H9 (cell line): ENCODE results near the gene NKX2-2. TPM values are rescaled to one million over a fixed set of nuclear protein-coding genes. Genes with fewer than 3 reads are reported as not detected.

Experiments
- DNase-seq: peaks from one replicate; pipeline ENCODE4 v3.0.0-alpha.2; 2017
- H2AFZ ChIP-seq: one replicate; pipeline ENCODE4 v1.6.1; 2013; ENCODE audit warnings: mild to moderate bottlenecking, low read length, control low read depth, moderate library complexity
- H2AK5ac ChIP-seq: 2 replicates; pipeline ENCODE4 v1.6.1; 2013; ENCODE audit warnings: low read length, control low read depth, mixed read lengths; ENCODE audit not compliant: insufficient read length
- H2BK120ac ChIP-seq: one replicate; pipeline ENCODE4 v1.6.1; 2013; ENCODE audit warnings: low read depth, mild to moderate bottlenecking, low read length, control low read depth, inconsistent platforms; ENCODE audit not compliant: poor library complexity, severe bottlenecking
- H2BK12ac ChIP-seq: 2 replicates; pipeline ENCODE4 v1.6.1; 2013; ENCODE audit warnings: low read length, control low read depth, mixed read lengths, low read depth; ENCODE audit not compliant: insufficient read length
- H2BK15ac ChIP-seq: 2 replicates; pipeline ENCODE4 v1.6.1; 2013; ENCODE audit warnings: low read depth, low read length, control low read depth
- H2BK20ac ChIP-seq: one replicate; pipeline ENCODE4 v1.6.1; 2013; ENCODE audit warnings: low read depth, mild to moderate bottlenecking, low read length, control low read depth, inconsistent platforms; ENCODE audit not compliant: poor library complexity, severe bottlenecking
- H2BK5ac ChIP-seq: 2 replicates; pipeline ENCODE4 v1.6.1; 2013; ENCODE audit warnings: low read length, control low read depth, mixed read lengths; ENCODE audit not compliant: insufficient read length
- H3K14ac ChIP-seq: 2 replicates; pipeline ENCODE4 v1.6.1; 2013; ENCODE audit warnings: low read length, control low read depth; ENCODE audit not compliant: insufficient read depth
- H3K18ac ChIP-seq: 2 replicates; pipeline ENCODE4 v1.6.1; 2013; ENCODE audit warnings: low read depth, mild to moderate bottlenecking, mixed read lengths, low read length, control low read depth; ENCODE audit not compliant: insufficient read length
- H3K23ac ChIP-seq: 2 replicates; pipeline ENCODE4 v1.6.1; 2013; ENCODE audit warnings: low read length, control low read depth, mixed read lengths, low read depth; ENCODE audit not compliant: insufficient read length
- H3K23me2 ChIP-seq: 2 replicates; pipeline ENCODE4 v1.6.1; 2013; ENCODE audit warnings: low read depth, mild to moderate bottlenecking, mixed read lengths, low read length, control low read depth; ENCODE audit not compliant: insufficient read length, poor library complexity, severe bottlenecking
- H3K27ac ChIP-seq: 2 replicates; pipeline ENCODE4 v1.5.1; 2013; ENCODE audit warnings: low read length, control low read depth, mixed read lengths, low read depth; ENCODE audit not compliant: insufficient read length
- H3K27me3 ChIP-seq: 2 replicates; pipeline ENCODE4 v1.6.1; 2013; ENCODE audit warnings: low read length, control low read depth, inconsistent platforms; ENCODE audit not compliant: insufficient read depth
- H3K4ac ChIP-seq: 2 replicates; pipeline ENCODE4 v1.6.1; 2013; ENCODE audit warnings: low read depth, mild to moderate bottlenecking, control low read depth, inconsistent platforms, low read length, moderate library complexity
- H3K4me1 ChIP-seq: 2 replicates; pipeline ENCODE4 v1.6.1; 2013; ENCODE audit warnings: low read length, control low read depth, inconsistent platforms; ENCODE audit not compliant: insufficient read depth
- H3K4me2 ChIP-seq: 2 replicates; pipeline ENCODE4 v1.6.1; 2013; ENCODE audit warnings: low read length, control low read depth, mixed read lengths; ENCODE audit not compliant: insufficient read length, insufficient read depth
- H3K56ac ChIP-seq: 2 replicates; pipeline ENCODE4 v1.6.1; 2013; ENCODE audit warnings: low read depth, mild to moderate bottlenecking, mixed read lengths, low read length, control low read depth; ENCODE audit not compliant: insufficient read length
- H3K79me1 ChIP-seq: 2 replicates; pipeline ENCODE4 v1.6.1; 2013; ENCODE audit warnings: low read depth, mild to moderate bottlenecking, moderate library complexity, low read length, control low read depth, inconsistent platforms; ENCODE audit not compliant: insufficient read depth, poor library complexity, severe bottlenecking
- H3K79me2 ChIP-seq: 2 replicates; pipeline ENCODE4 v1.6.1; 2013; ENCODE audit warnings: low read length, control low read depth, inconsistent platforms; ENCODE audit not compliant: insufficient read depth
- H3K9ac ChIP-seq: 2 replicates; pipeline ENCODE4 v1.6.1; 2013; ENCODE audit warnings: low read length, control low read depth, mixed read lengths; ENCODE audit not compliant: insufficient read length; ENCODE audit errors: extremely low read depth
- H3K9me3 ChIP-seq: one replicate; pipeline ENCODE4 v1.6.1; 2013; ENCODE audit warnings: low read depth, low read length, inconsistent platforms; ENCODE audit not compliant: control insufficient read depth
- H3T11ph ChIP-seq: one replicate; pipeline ENCODE4 v1.6.1; 2013; ENCODE audit warnings: mild to moderate bottlenecking, low read length, control low read depth, inconsistent platforms
- H4K20me1 ChIP-seq: one replicate; pipeline ENCODE4 v1.6.1; 2013; ENCODE audit not compliant: control insufficient read depth, insufficient read length, insufficient read depth
- H4K5ac ChIP-seq: 2 replicates; pipeline ENCODE4 v1.6.1; 2013; ENCODE audit warnings: low read depth, mild to moderate bottlenecking, mixed read lengths, low read length, control low read depth; ENCODE audit not compliant: insufficient read length
- H4K8ac ChIP-seq: replicated peaks from 2 replicates; pipeline ENCODE4 v1.6.1; 2013; ENCODE audit warnings: low read length, control low read depth, mixed read lengths, low read depth; ENCODE audit not compliant: insufficient read length
- H4K91ac ChIP-seq: 2 replicates; pipeline ENCODE4 v1.6.1; 2013; ENCODE audit warnings: low read depth, mild to moderate bottlenecking, moderate library complexity, mixed read lengths, low read length, control low read depth; ENCODE audit not compliant: insufficient read length
- H3K27ac Mint-ChIP-seq, 3 experiments: 2 replicates in 2 of 3; 3 replicates in 1 of 3; pipeline ENCODE4 v1.8.0; 2020 to 2021; ENCODE audit warnings: mixed read lengths in 3 of 3, mild to moderate bottlenecking in 1 of 3, moderate library complexity in 1 of 3
- H3K27me3 Mint-ChIP-seq: 2 replicates; pipeline ENCODE4 v1.8.0; 2021; ENCODE audit warnings: low read depth, mild to moderate bottlenecking, moderate library complexity, mixed read lengths
- H3K36me3 Mint-ChIP-seq, 3 experiments: 2 replicates in 2 of 3; 3 replicates in 1 of 3; pipeline ENCODE4 v1.8.0; 2020 to 2021; ENCODE audit warnings: low read depth in 3 of 3, mixed read lengths in 3 of 3; ENCODE audit not compliant: insufficient read depth in 1 of 3
- H3K4me1 Mint-ChIP-seq, 2 experiments: 2 replicates each; pipeline ENCODE4 v1.8.0; 2020; ENCODE audit warnings: mixed read lengths in 2 of 2
- H3K4me3 Mint-ChIP-seq, 2 experiments: 2 replicates in 1 of 2; 3 replicates in 1 of 2; pipeline ENCODE4 v1.8.0; 2020 to 2021; ENCODE audit warnings: mild to moderate bottlenecking in 2 of 2, mixed read lengths in 2 of 2, moderate library complexity in 1 of 2
- H3K9me3 Mint-ChIP-seq, 2 experiments: 2 replicates in 1 of 2; 3 replicates in 1 of 2; pipeline ENCODE4 v1.8.0; 2020; ENCODE audit warnings: mild to moderate bottlenecking in 2 of 2, mixed read lengths in 2 of 2, moderate library complexity in 1 of 2
- CTCF ChIP-seq: fragments of 200-600 bp; sonication (generic); conservative IDR thresholded peaks from 3 replicates; pipeline ENCODE4 v1.8.0; 2021; ENCODE audit warnings: antibody characterized with exemption, mild to moderate bottlenecking
- WGBS: extraction: QIAGEN DNeasy Blood & Tissue Kit; methylation state at CpG from one replicate; pipeline ENCODE4 v1.1.7; 2013; ENCODE audit warnings: missing lambda C conversion rate, low lambda C conversion rate, mixed read lengths; ENCODE audit not compliant: insufficient read length; ENCODE audit errors: extremely low coverage; 5-methylcytosine and 5-hydroxymethylcytosine counted together
- total RNA-seq: library from RNA; stranded (reverse); gene quantifications from 2 replicates; pipeline ENCODE4 v1.2.1, GENCODE V29; 2021

NKX2-2 gene
- total RNA-seq, 1 experiment from 2014 or later: not detected

GRCh38 chr20:21539512-21539911, 25.6 kb upstream of the NKX2-2 start:
- no peak overlapping the region for H2BK12ac ChIP-seq
- H3K4me1 Mint-ChIP-seq: peaks cover 0 to 2% of the 10 kb centered on the region in 2 experiments; a peak in 2 of 4 replicates
- no peak overlapping the region for H4K91ac ChIP-seq
- H3K27me3 ChIP-seq: no peaks in the 10 kb centered on the region
- H3K79me1 ChIP-seq: no peaks in the 10 kb centered on the region
- no peak overlapping the region for H2BK20ac ChIP-seq
- no CpG with 5 or more reads among the region's 3 CpGs for WGBS
- H3K56ac ChIP-seq: no peak overlapping the region
- no peak overlapping the region for H3K27ac Mint-ChIP-seq
- H2BK120ac ChIP-seq: no peak overlapping the region
- H3K4me2 ChIP-seq: no peak overlapping the region
- H3K9me3 Mint-ChIP-seq: peaks cover 0 to 3% of the 10 kb centered on the region in 2 experiments; a peak in 1 of 5 replicates
- no peak overlapping the region for H2AK5ac ChIP-seq
- no peak overlapping the region for H3K23ac ChIP-seq
- H4K8ac ChIP-seq: no peak overlapping the region
- no peak overlapping the region for H3K27ac ChIP-seq
- no peak overlapping the region for H3K4me3 Mint-ChIP-seq
- no peak for TF ChIP-seq CTCF
- no peak overlapping the region for H3K9ac ChIP-seq
- no peaks in the 10 kb centered on the region for H3K79me2 ChIP-seq
- H3K27me3 Mint-ChIP-seq: peaks cover 7% of the 10 kb centered on the region
- no peak overlapping the region for H3K4ac ChIP-seq
- H3K36me3 Mint-ChIP-seq: no peaks in the 10 kb centered on the region
- H2BK5ac ChIP-seq: no peak overlapping the region
- H3K23me2 ChIP-seq: no peaks in the 10 kb centered on the region
- no peak overlapping the region for H2AFZ ChIP-seq
- H3T11ph ChIP-seq: no peak overlapping the region
- no peak for DNase-seq
- no peaks in the 10 kb centered on the region for H4K20me1 ChIP-seq
- no peak overlapping the region for H3K14ac ChIP-seq
- no peak overlapping the region for H4K5ac ChIP-seq
- no peaks in the 10 kb centered on the region for H3K9me3 ChIP-seq
- H3K4me1 ChIP-seq: peaks cover 4% of the 10 kb centered on the region; the same call in 1 of the 2 replicates
- H3K18ac ChIP-seq: no peak overlapping the region
- no peak overlapping the region for H2BK15ac ChIP-seq
